Cardiac muscle cell (in vitro differentiated cells and primary cell): Measurements from ENCODE around the gene METTL21A. TPM values are rescaled to one million over a fixed set of nuclear protein-coding genes. Genes with fewer than 3 reads are reported as not detected.
A peak's percentile ranks its signal among the peaks of the same experiment; 100 is the strongest.

Experiments used
- DNase-seq, 2 donors: peaks; one replicate each; pipeline versions ENCODE4 v3.0.0 to v3.0.0-alpha.2; 2010 to 2017; ENCODE audit warnings: low read depth in 1 of 2, low spot score in 1 of 2
- H3K27ac ChIP-seq: fragments of 200-600 bp; sonication (generic); 2 replicates; pipeline ENCODE4 v1.5.1; 2016
- H3K27me3 ChIP-seq: fragments of 200-600 bp; sonication (generic); 2 replicates; pipeline ENCODE4 v1.6.0; 2016; ENCODE audit warnings: control low read depth
- H3K36me3 ChIP-seq: fragments of 200-600 bp; sonication (generic); 2 replicates; pipeline ENCODE4 v1.5.1; 2016; ENCODE audit warnings: control low read depth
- H3K4me1 ChIP-seq: fragments of 200-600 bp; sonication (generic); 2 replicates; pipeline ENCODE4 v1.8.1; 2017; ENCODE audit warnings: low read depth, mild to moderate bottlenecking, mixed run types
- H3K4me3 ChIP-seq: fragments of 200-600 bp; sonication (generic); 2 replicates; pipeline ENCODE4 v1.5.1; 2016; ENCODE audit warnings: mild to moderate bottlenecking
- H3K9me3 ChIP-seq: fragments of 200-600 bp; sonication (generic); 2 replicates; pipeline ENCODE4 v1.5.1; 2017; ENCODE audit warnings: low read depth, mild to moderate bottlenecking, control low read depth
- polyA plus RNA-seq: library from polyadenylated mRNA; unstranded; fragments of >200 nt; fragmentation: Nextera tagmentation; extraction: Ambion mirVana; gene quantifications from 2 replicates; pipeline ENCODE4 v1.2.1, GENCODE V29; 2016
- total RNA-seq: library from RNA; depleted of rRNA; stranded (reverse); fragments of >200 nt; gene quantifications from 2 replicates; pipeline ENCODE4 v1.2.3, GENCODE V29; 2016
- TF ChIP-seq, protein P1 (sequence below): IDR thresholded peaks from 2 replicates; pipeline ENCODE4 v1.5.1; 2012; ENCODE audit warnings: low read depth, mild to moderate bottlenecking, low read length

METTL21A gene
- total and polyA plus RNA-seq, 2 experiments from 2014 or later: 39.8 to 55.9 TPM

DNA sequence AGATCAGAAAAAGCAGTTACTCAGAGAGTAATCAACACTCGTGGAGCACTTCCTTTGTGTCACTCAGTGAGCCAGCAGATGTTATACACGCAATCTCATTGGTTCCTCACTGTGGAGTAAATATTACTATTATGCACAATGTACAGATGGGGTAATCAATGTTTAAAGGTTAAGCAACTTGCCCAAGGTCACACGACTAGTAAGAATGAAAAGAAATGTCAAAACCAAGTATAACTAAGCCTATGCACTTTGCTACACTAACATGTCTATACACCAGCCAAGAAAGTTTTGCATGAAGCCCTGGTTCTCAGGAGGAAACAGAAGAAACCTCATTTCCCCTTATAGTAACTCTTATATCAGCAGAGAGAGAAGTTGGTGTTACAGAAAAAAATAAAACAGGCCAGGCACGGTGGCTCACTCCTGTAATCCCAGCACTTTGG, 5.4 kb downstream of the METTL21A start:
- H3K36me3 ChIP-seq: peaks cover 43% of the 10 kb centered on the region
- H3K27me3 ChIP-seq: no peaks in the 10 kb centered on the region
- H3K4me3 ChIP-seq: no peak overlapping the region
- H3K27ac ChIP-seq: no peak overlapping the region
- no peak for DNase-seq
- peaks cover 8% of the 10 kb centered on the region for H3K4me1 ChIP-seq
- no peaks in the 10 kb centered on the region for H3K9me3 ChIP-seq
- TF ChIP-seq, protein P1, sequence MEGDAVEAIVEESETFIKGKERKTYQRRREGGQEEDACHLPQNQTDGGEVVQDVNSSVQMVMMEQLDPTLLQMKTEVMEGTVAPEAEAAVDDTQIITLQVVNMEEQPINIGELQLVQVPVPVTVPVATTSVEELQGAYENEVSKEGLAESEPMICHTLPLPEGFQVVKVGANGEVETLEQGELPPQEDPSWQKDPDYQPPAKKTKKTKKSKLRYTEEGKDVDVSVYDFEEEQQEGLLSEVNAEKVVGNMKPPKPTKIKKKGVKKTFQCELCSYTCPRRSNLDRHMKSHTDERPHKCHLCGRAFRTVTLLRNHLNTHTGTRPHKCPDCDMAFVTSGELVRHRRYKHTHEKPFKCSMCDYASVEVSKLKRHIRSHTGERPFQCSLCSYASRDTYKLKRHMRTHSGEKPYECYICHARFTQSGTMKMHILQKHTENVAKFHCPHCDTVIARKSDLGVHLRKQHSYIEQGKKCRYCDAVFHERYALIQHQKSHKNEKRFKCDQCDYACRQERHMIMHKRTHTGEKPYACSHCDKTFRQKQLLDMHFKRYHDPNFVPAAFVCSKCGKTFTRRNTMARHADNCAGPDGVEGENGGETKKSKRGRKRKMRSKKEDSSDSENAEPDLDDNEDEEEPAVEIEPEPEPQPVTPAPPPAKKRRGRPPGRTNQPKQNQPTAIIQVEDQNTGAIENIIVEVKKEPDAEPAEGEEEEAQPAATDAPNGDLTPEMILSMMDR: no peak

DNA sequence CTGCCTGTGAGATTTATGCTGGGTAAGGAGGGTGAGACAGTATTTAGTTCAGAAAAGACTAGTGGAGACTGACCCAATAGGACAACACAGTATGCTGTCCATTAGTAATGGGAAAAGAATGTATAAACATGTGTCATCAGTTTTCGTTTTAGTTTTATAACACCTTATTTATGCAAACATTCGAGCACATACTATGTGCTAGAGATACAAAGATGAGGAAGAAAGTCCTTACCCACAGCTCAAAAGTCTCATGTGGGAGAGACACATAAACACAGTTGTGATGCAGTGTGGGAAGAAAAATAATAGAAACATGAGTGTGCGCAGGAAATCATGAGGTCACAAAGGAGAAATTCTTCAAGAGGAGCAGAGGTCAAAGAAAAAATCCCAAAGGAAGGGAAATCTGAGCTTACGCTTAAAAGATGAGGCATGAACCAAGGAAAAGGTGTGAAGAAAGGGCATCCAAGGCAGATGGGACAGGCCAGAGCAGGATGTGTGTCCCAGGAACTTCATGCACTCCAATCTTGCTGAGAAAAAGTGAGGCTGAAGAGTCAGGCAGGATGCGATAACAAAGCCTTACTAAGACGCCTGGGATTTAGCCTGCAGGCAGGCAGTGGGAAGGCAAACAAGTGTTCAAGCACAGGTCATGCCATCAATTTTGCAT, 8.1 kb downstream of the METTL21A start:
- TF ChIP-seq, protein P1: no peak
- H3K27me3 ChIP-seq: no peaks in the 10 kb centered on the region
- H3K4me3 ChIP-seq: no peak overlapping the region
- no peaks in the 10 kb centered on the region for H3K4me1 ChIP-seq
- DNase-seq: peak in 1 of 2 donors; percentile 75
- H3K9me3 ChIP-seq: no peaks in the 10 kb centered on the region
- peaks cover 46% of the 10 kb centered on the region for H3K36me3 ChIP-seq
- H3K27ac ChIP-seq: no peak overlapping the region

- no peaks in the 10 kb centered on the region for H3K4me1 ChIP-seq
- H3K27ac ChIP-seq: no peak overlapping the region
- peaks cover 40% of the 10 kb centered on the region for H3K36me3 ChIP-seq
Observed at GRCh38 chr2:207616185-207616584, 9.0 kb downstream of the METTL21A start.

DNA sequence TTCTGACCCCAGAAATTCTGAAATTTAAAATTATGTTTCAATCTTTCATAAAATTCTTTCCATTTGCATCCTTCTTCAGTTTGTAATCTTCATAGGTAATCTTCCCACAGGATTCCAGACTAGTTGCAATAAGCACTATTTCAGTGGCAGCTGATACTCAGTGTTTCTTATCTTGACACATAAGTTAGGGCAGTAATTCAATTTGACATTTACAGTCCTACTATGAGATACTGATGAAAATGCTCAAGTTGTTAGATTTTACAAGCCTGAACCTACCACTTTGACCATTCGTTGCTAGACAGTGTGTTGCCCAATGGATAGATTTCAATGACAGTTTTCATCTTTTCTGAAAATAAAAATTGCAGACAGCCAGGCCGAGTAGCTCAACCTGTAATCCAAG, 10.4 kb downstream of the METTL21A start:
- Histone ChIP-seq H3K36me3 (peaks cover 30% of the 10 kb centered on the region), H3K4me1 (no peaks in the 10 kb centered on the region), H3K27me3 (no peaks in the 10 kb centered on the region), H3K9me3 (no peaks in the 10 kb centered on the region), H3K27ac (no peak overlapping the region), H3K4me3 (no peak overlapping the region)
- DNase-seq: no peak
- TF ChIP-seq, protein P1: no peak

More at GRCh38 chr2:207616185-207616584, 9.0 kb downstream of the METTL21A start:
- Histone ChIP-seq H3K4me3 (no peak overlapping the region), H3K27me3 (no peaks in the 10 kb centered on the region), H3K9me3 (no peaks in the 10 kb centered on the region)
- TF ChIP-seq, protein P1: no peak
- DNase-seq: peak in 1 of 2 donors; percentile 42

- DNase-seq: no peak
- TF ChIP-seq, protein P1: no peak
Observed at GRCh38 chr2:207612714-207613113, 12.5 kb downstream of the METTL21A start.

More at GRCh38 chr2:207612714-207613113, 12.5 kb downstream of the METTL21A start:
- Histone ChIP-seq H3K27ac (no peak overlapping the region), H3K36me3 (peaks cover 26% of the 10 kb centered on the region), H3K4me1 (no peaks in the 10 kb centered on the region), H3K4me3 (no peak overlapping the region), H3K9me3 (no peaks in the 10 kb centered on the region), H3K27me3 (no peaks in the 10 kb centered on the region)
